Chondrocyte (in vitro differentiated cells): ENCODE data around the gene SLC16A3. TPM values are rescaled to one million over a fixed set of nuclear protein-coding genes. Genes with fewer than 3 reads are reported as not detected.
A peak's percentile ranks its signal among the peaks of the same experiment; 100 is the strongest.
"Not testable (repeated sequence)": the region's sequence is repeated elsewhere in the genome, so short reads cannot be mapped to it uniquely, and the experiment has no call there.

ENCODE experiments used
- DNase-seq: peaks from one replicate; pipeline ENCODE4 v3.0.0; 2021; ENCODE audit warnings: mixed read lengths, low spot score
- H3K27ac Mint-ChIP-seq: one replicate; pipeline ENCODE4 v1.8.0; 2021; ENCODE audit warnings: mild to moderate bottlenecking, moderate library complexity, mixed read lengths; ENCODE audit not compliant: unreplicated experiment
- H3K27me3 Mint-ChIP-seq: 2 replicates; pipeline ENCODE4 v1.8.0; 2021; ENCODE audit warnings: low read depth, mixed read lengths
- H3K36me3 Mint-ChIP-seq: 2 replicates; pipeline ENCODE4 v1.8.0; 2021; ENCODE audit warnings: low read depth, mixed read lengths
- H3K4me1 Mint-ChIP-seq: 2 replicates; pipeline ENCODE4 v1.8.0; 2021; ENCODE audit warnings: low read depth, mild to moderate bottlenecking, mixed read lengths
- H3K4me3 Mint-ChIP-seq: one replicate; pipeline ENCODE4 v1.8.0; 2021; ENCODE audit warnings: mild to moderate bottlenecking, moderate library complexity, mixed read lengths; ENCODE audit not compliant: unreplicated experiment
- H3K9me3 Mint-ChIP-seq: 2 replicates; pipeline ENCODE4 v1.8.0; 2021; ENCODE audit warnings: low read depth, mixed read lengths
- CTCF ChIP-seq: fragments of 200-600 bp; sonication (generic); IDR thresholded peaks from 2 replicates; pipeline ENCODE4 v1.5.0; 2021; ENCODE audit warnings: antibody characterized with exemption, mild to moderate bottlenecking, moderate library complexity
- total RNA-seq: library from RNA; stranded (reverse); gene quantifications from 3 replicates; pipeline ENCODE4 v1.2.1, GENCODE V29; 2021

SLC16A3 gene
- total RNA-seq, 1 donor from 2014 or later, result 189 TPM

GRCh38 chr17:82249896-82250581 is 21.2 kb downstream of the SLC16A3 start:
- peak; percentile 88 for DNase-seq
- Mint-ChIP-seq H3K4me1 (peaks cover 22% of the 10 kb centered on the region), H3K27ac (no peak overlapping the region), H3K36me3 (peaks cover 38% of the 10 kb centered on the region), H3K9me3 (no peaks in the 10 kb centered on the region), H3K27me3 (no peaks in the 10 kb centered on the region), H3K4me3 (no peak overlapping the region)
- no peak for TF ChIP-seq CTCF

- H3K9me3 Mint-ChIP-seq, result no peaks in the 10 kb centered on the region
- DNase-seq, result peak; percentile 65
- no peak for TF ChIP-seq CTCF
- peaks cover 41% of the 10 kb centered on the region for H3K36me3 Mint-ChIP-seq
- no peak overlapping the region for H3K27ac Mint-ChIP-seq
- peaks cover 22% of the 10 kb centered on the region for H3K4me1 Mint-ChIP-seq
- H3K4me3 Mint-ChIP-seq, result no peak overlapping the region
- H3K27me3 Mint-ChIP-seq, result no peaks in the 10 kb centered on the region
Observed at GRCh38 chr17:82250868-82251500, 22.1 kb downstream of the SLC16A3 start.

- peak; percentile 81 for DNase-seq
- H3K9me3 Mint-ChIP-seq, result no peaks in the 10 kb centered on the region
- peak overlapping the region; percentile 12 for H3K27ac Mint-ChIP-seq
- H3K4me1 Mint-ChIP-seq, result peaks cover 9% of the 10 kb centered on the region
- no peak for TF ChIP-seq CTCF
- peaks cover 44% of the 10 kb centered on the region for H3K36me3 Mint-ChIP-seq
- no peak overlapping the region for H3K4me3 Mint-ChIP-seq
- no peaks in the 10 kb centered on the region for H3K27me3 Mint-ChIP-seq
Observed at GRCh38 chr17:82252511-82253178, 23.8 kb downstream of the SLC16A3 start.

GRCh38 chr17:82253179-82253544 is 24.3 kb downstream of the SLC16A3 start:
- Mint-ChIP-seq H3K36me3 (peaks cover 43% of the 10 kb centered on the region), H3K4me1 (peaks cover 3% of the 10 kb centered on the region), H3K27me3 (no peaks in the 10 kb centered on the region), H3K9me3 (no peaks in the 10 kb centered on the region), H3K27ac (no peak overlapping the region), H3K4me3 (no peak overlapping the region)
- no peak for TF ChIP-seq CTCF
- DNase-seq, result no peak

- DNase-seq, H3K4me1 Mint-ChIP-seq, H3K9me3 Mint-ChIP-seq, H3K27ac Mint-ChIP-seq, H3K4me3 Mint-ChIP-seq, H3K27me3 Mint-ChIP-seq: not testable (repeated sequence)
- peaks cover 39% of the 10 kb centered on the region for H3K36me3 Mint-ChIP-seq
Observed at GRCh38 chr17:82254096-82254495, 25.3 kb downstream of the SLC16A3 start.

- not testable (repeated sequence) for DNase-seq, H3K27me3 Mint-ChIP-seq, H3K4me1 Mint-ChIP-seq, H3K4me3 Mint-ChIP-seq, H3K27ac Mint-ChIP-seq, H3K9me3 Mint-ChIP-seq
- peaks cover 42% of the 10 kb centered on the region for H3K36me3 Mint-ChIP-seq
Observed at GRCh38 chr17:82254746-82255145, 25.9 kb downstream of the SLC16A3 start.
